Endodermal cell (in vitro differentiated cells): ENCODE data around the gene C3orf80. TPM values are rescaled to one million over a fixed set of nuclear protein-coding genes. Genes with fewer than 3 reads are reported as not detected.

ENCODE experiments used
- DNase-seq: peaks from one replicate; pipeline ENCODE4 v3.0.0-alpha.2; 2017
- H3K27ac ChIP-seq: 2 replicates; pipeline ENCODE4 v1.5.1; 2013; ENCODE audit warnings: mild to moderate bottlenecking, low read depth, low read length, moderate library complexity
- H3K27me3 ChIP-seq: 2 replicates; pipeline ENCODE4 v1.6.1; 2013; ENCODE audit warnings: mild to moderate bottlenecking, low read length, moderate library complexity; ENCODE audit not compliant: insufficient read depth, control insufficient read depth, poor library complexity, severe bottlenecking
- H3K36me3 ChIP-seq: 2 replicates; pipeline ENCODE4 v1.7.0; 2013; ENCODE audit warnings: mild to moderate bottlenecking, low read length, moderate library complexity; ENCODE audit not compliant: control insufficient read depth, insufficient read depth
- H3K4me1 ChIP-seq: one replicate; pipeline ENCODE4 v1.7.0; 2013; ENCODE audit warnings: low read length; ENCODE audit not compliant: control insufficient read depth, insufficient read depth
- H3K4me3 ChIP-seq: 2 replicates; pipeline ENCODE4 v1.5.1; 2013; ENCODE audit warnings: mild to moderate bottlenecking, low read length, moderate library complexity
- H3K9ac ChIP-seq: 2 replicates; pipeline ENCODE4 v1.6.1; 2013; ENCODE audit warnings: mild to moderate bottlenecking, low read length, moderate library complexity; ENCODE audit not compliant: poor library complexity, severe bottlenecking; ENCODE audit errors: extremely low read depth
- H3K9me3 ChIP-seq: 2 replicates; pipeline ENCODE4 v1.6.1; 2013; ENCODE audit warnings: mild to moderate bottlenecking, low read length, moderate library complexity; ENCODE audit not compliant: control insufficient read depth
- H3K27ac Mint-ChIP-seq: 2 replicates; pipeline ENCODE4 v1.8.0; 2020; ENCODE audit warnings: mixed read lengths
- H3K27me3 Mint-ChIP-seq: 2 replicates; pipeline ENCODE4 v1.8.0; 2021; ENCODE audit warnings: mild to moderate bottlenecking, mixed read lengths; ENCODE audit not compliant: insufficient read depth
- H3K36me3 Mint-ChIP-seq: 2 replicates; pipeline ENCODE4 v1.8.0; 2020; ENCODE audit warnings: low read depth, mixed read lengths
- H3K4me1 Mint-ChIP-seq: 2 replicates; pipeline ENCODE4 v1.8.0; 2020; ENCODE audit warnings: mixed read lengths
- H3K4me3 Mint-ChIP-seq: 2 replicates; pipeline ENCODE4 v1.8.0; 2020; ENCODE audit warnings: mild to moderate bottlenecking, moderate library complexity, mixed read lengths
- H3K9me3 Mint-ChIP-seq: 2 replicates; pipeline ENCODE4 v1.8.0; 2020; ENCODE audit warnings: mild to moderate bottlenecking, mixed read lengths
- WGBS, 2 experiments: methylation state at CpG; one replicate each; pipeline versions ENCODE4 v1.1.5 to v1.1.7; 2013; ENCODE audit warnings: missing lambda C conversion rate in 2 of 2, mixed read lengths in 1 of 2; ENCODE audit not compliant: insufficient coverage in 1 of 2, insufficient read length in 1 of 2; 5-methylcytosine and 5-hydroxymethylcytosine counted together
- total RNA-seq, 2 donors: library from RNA; stranded (reverse); fragmentation: NEBNext Ultra II Directional in 1 of 2; extraction: Animal tissue kit (Norgen Biotek cat#: 25700) in 1 of 2; gene quantifications; 2 replicates in 1 of 2; 3 replicates in 1 of 2; pipeline ENCODE4 v1.2.1, GENCODE V29; 2021
- TF ChIP-seq, protein P1 (sequence below): fragments of 200-600 bp; sonication (generic); conservative IDR thresholded peaks from 2 replicates; pipeline ENCODE4 v1.5.0; 2021; ENCODE audit warnings: antibody characterized with exemption, mild to moderate bottlenecking

Gene C3orf80
- total RNA-seq, 2 donors from 2014 or later = 0.24 TPM; not detected in 1

DNA sequence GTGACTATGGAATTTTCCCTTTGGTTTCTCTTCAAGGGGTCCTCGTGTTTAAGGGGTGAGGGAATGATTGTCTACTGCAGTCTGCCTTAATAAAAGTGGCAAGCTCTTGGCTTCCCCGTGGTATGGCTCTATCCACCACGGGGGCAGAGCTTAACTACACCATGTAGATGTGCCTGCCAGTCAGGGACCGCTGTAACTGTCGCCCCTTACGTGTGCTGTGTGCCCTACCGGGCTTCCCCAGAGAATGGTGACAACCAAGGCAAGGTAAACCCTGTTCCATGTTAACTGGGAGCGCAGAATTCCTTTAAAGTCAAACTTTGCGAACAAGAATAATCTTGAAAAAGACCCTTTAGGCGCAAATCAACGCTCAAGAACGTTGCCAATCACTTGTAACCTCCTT, 966 bp upstream of the C3orf80 start:
- WGBS, 2 experiments = 11 to 12% methylated on average over 10 to 12 of the region's 12 CpGs
- peak overlapping the region; percentile 69 for H3K4me3 ChIP-seq
- peak; percentile 61 for DNase-seq

DNA sequence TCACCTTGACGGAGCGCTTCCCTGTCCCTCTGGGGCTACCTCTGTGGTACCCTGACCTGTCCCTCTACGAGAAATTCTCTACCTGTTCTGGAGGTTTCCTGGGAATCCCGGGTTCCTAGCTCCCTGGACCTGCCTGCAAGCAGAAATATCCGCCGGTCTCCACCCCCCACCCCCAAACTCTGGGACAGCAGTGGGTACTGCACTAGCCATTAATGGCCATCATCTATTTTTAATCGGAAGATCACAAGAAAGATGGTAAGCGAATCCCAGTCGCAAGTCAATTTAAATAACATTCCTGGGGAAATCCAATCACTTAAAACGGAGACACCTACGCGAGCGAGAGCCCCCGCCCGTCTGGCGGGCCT, 429 bp upstream of the C3orf80 start:
- TF ChIP-seq, protein P1, sequence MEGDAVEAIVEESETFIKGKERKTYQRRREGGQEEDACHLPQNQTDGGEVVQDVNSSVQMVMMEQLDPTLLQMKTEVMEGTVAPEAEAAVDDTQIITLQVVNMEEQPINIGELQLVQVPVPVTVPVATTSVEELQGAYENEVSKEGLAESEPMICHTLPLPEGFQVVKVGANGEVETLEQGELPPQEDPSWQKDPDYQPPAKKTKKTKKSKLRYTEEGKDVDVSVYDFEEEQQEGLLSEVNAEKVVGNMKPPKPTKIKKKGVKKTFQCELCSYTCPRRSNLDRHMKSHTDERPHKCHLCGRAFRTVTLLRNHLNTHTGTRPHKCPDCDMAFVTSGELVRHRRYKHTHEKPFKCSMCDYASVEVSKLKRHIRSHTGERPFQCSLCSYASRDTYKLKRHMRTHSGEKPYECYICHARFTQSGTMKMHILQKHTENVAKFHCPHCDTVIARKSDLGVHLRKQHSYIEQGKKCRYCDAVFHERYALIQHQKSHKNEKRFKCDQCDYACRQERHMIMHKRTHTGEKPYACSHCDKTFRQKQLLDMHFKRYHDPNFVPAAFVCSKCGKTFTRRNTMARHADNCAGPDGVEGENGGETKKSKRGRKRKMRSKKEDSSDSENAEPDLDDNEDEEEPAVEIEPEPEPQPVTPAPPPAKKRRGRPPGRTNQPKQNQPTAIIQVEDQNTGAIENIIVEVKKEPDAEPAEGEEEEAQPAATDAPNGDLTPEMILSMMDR = no peak
- WGBS, 2 experiments = 2 to 3% methylated on average over 8 to 16 of the region's 16 CpGs
- peak overlapping the region; percentile 60 for H3K4me3 Mint-ChIP-seq
- Histone ChIP-seq H3K4me1 (no peaks in the 10 kb centered on the region), H3K4me3 (peak overlapping the region; percentile 69), H3K36me3 (no peaks in the 10 kb centered on the region), H3K9ac (no peak overlapping the region), H3K27ac (no peak overlapping the region), H3K27me3 (peaks cover 61% of the 10 kb centered on the region), H3K9me3 (no peaks in the 10 kb centered on the region)
- H3K27ac Mint-ChIP-seq = no peak overlapping the region
- peaks cover 9% of the 10 kb centered on the region for H3K4me1 Mint-ChIP-seq
- H3K27me3 Mint-ChIP-seq = peaks cover 77% of the 10 kb centered on the region
- H3K9me3 Mint-ChIP-seq = no peaks in the 10 kb centered on the region
- no peak for DNase-seq
- H3K36me3 Mint-ChIP-seq = no peaks in the 10 kb centered on the region

More for the DNA sequence above, 966 bp upstream of the C3orf80 start:
- peaks cover 73% of the 10 kb centered on the region for H3K27me3 Mint-ChIP-seq
- Histone ChIP-seq H3K36me3 (no peaks in the 10 kb centered on the region), H3K4me1 (no peaks in the 10 kb centered on the region), H3K27ac (no peak overlapping the region), H3K27me3 (peaks cover 61% of the 10 kb centered on the region), H3K9ac (no peak overlapping the region), H3K9me3 (no peaks in the 10 kb centered on the region)
- no peaks in the 10 kb centered on the region for H3K9me3 Mint-ChIP-seq
- no peaks in the 10 kb centered on the region for H3K36me3 Mint-ChIP-seq
- H3K4me1 Mint-ChIP-seq = peaks cover 9% of the 10 kb centered on the region
- H3K27ac Mint-ChIP-seq = no peak overlapping the region
- H3K4me3 Mint-ChIP-seq = peak overlapping the region; percentile 60
- TF ChIP-seq, protein P1 = no peak

DNA sequence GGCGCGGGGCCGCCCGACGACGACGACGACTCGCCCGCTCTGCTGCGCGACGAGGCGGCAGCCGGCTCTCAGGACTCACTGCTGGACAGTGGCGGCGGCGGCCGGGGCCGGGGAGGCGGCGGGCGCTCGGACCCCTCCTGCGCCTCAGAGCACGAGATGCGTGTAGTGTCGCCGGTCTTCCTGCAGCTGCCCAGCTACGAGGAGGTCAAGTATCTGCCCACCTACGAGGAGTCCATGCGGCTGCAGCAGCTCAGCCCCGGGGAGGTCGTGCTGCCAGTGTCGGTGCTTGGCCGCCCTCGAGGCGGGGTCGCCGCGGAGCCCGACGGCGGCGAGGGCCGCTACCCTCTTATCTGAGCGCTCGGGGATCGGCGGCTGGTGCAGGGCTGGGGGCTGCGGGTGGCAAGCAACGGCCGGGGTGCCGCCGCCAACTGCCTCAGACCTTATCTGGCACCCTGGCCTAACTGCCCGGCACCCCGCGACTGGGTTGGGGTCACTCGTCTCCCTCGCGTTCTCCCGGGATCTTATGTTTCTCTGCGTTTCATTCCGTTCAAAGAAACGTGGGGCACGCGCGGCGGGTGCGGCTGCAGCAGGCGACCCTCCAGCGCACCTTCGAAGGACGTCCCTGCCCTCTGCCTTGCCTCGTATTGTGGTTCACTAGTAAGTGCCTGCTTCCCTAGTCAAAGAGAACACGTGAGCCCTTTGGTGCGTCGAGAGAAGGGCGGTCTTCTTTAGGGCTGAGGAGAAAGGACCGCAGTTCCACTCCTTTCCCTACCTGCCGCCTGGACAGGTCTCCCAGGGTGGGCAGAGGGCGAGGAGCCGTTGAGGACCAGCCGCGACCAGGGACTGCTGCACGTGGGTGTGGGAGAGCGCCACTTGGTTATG, 1.0 kb downstream of the C3orf80 start:
- no peak overlapping the region for H3K27ac ChIP-seq
- H3K36me3 ChIP-seq = no peaks in the 10 kb centered on the region
- peaks cover 73% of the 10 kb centered on the region for H3K27me3 Mint-ChIP-seq
- H3K36me3 Mint-ChIP-seq = no peaks in the 10 kb centered on the region
- WGBS, 2 experiments = 4 to 5% methylated on average over 19 to 87 of the region's 87 CpGs
- H3K9me3 ChIP-seq = no peaks in the 10 kb centered on the region
- no peak overlapping the region for H3K27ac Mint-ChIP-seq
- peak overlapping the region; percentile 69 for H3K4me3 ChIP-seq
- DNase-seq = peak; percentile 82
- TF ChIP-seq, protein P1 = no peak
- H3K4me3 Mint-ChIP-seq = peak overlapping the region; percentile 60
- peaks cover 9% of the 10 kb centered on the region for H3K4me1 Mint-ChIP-seq
- no peaks in the 10 kb centered on the region for H3K4me1 ChIP-seq
- peaks cover 61% of the 10 kb centered on the region for H3K27me3 ChIP-seq
- H3K9me3 Mint-ChIP-seq = no peaks in the 10 kb centered on the region
- H3K9ac ChIP-seq = no peak overlapping the region
